PC-3 (cell line): ENCODE data around the gene ARMC7.

Experiments
- CTCF ChIP-seq: fragments of 300-600 bp; sonication (generic); conservative IDR thresholded peaks from 2 replicates; pipeline ENCODE4 v1.5.1; 2017; ENCODE audit warnings: antibody characterized with exemption, low read depth, mild to moderate bottlenecking, low read length
- EZH2 ChIP-seq: fragments of 300-600 bp; sonication (generic); IDR thresholded peaks from one replicate; pipeline ENCODE4 v1.6.1; 2017; ENCODE audit warnings: antibody characterized with exemption, mild to moderate bottlenecking, low read length; ENCODE audit not compliant: unreplicated experiment

- TF ChIP-seq CTCF (no peak), EZH2 (no peak)
These were observed 48.2 kb upstream of the ARMC7 start for GRCh38 chr17:75061618-75062017.
